GM18867 (cell line): ENCODE data around the gene MAP4K2.

Experiments used
- ATAC-seq: cut with Tn5 transposase; IDR thresholded peaks from one replicate; pipeline ENCODE4 v1.9.1; 2021; ENCODE audit warnings: mild to moderate bottlenecking, moderate library complexity; ENCODE audit not compliant: unreplicated experiment

The MAP4K2 gene

DNA sequence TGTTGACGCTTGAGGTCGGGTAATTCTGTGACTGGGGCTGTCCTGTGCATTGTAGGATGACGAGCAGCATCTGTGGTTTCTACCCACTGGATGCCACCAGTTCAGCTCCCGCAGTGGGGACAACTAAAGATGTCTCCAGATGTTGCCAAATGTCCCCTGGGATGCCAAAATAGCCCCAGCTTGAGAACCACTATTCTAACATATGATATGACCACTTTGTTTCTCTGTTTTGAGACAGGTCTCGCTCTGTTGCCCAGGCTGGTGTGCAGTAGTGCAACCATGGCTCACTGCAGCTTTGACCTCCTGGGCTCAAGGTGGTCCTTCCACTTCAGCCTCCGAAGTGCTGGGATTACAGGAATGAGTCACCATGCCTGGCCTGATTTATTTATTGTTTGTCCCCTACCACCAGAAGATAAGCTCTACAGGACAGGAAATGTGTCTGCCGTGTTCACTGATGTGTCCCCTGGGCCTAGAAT is 11.7 kb upstream of the MAP4K2 start:
- peak; percentile 54 for ATAC-seq

DNA sequence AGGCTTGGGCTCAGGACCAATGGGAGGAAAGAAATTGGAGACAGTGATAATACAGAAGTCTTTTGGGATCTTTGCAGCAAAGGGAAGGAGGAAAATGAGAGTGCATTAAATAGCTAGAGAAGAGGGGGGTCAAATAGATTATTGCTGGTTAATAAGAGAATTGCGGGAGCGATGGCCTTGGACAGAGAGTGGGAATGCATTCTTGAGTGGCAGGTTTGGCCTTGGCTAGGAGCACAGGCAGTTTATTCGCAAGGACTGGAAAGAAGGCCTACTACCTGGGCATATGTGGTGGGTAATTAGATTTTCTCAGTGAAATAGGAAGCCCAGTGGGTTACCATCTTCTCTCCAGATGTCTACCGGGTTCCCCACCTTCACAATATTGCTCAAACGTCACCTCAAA is 10.8 kb upstream of the MAP4K2 start:
- ATAC-seq, result no peak

DNA sequence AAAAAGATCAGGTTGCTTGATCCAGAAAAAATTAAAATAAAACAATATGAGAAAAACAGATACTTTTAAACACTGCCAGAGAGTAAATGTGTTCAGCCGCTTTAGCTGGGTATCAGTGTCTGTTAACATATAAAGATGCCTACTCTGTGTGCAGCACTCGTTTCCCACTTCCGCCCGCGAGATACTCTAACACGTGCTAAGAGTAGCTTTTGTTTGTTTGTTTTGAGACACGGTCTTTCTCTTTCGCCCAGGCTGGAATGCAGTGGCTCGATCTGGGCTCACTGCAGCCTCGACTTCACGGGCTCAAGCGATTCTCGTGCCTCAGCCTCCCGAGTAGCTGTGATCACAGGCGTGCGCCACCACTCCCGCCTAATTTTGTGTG is 7.9 kb upstream of the MAP4K2 start:
- ATAC-seq, result no peak

DNA sequence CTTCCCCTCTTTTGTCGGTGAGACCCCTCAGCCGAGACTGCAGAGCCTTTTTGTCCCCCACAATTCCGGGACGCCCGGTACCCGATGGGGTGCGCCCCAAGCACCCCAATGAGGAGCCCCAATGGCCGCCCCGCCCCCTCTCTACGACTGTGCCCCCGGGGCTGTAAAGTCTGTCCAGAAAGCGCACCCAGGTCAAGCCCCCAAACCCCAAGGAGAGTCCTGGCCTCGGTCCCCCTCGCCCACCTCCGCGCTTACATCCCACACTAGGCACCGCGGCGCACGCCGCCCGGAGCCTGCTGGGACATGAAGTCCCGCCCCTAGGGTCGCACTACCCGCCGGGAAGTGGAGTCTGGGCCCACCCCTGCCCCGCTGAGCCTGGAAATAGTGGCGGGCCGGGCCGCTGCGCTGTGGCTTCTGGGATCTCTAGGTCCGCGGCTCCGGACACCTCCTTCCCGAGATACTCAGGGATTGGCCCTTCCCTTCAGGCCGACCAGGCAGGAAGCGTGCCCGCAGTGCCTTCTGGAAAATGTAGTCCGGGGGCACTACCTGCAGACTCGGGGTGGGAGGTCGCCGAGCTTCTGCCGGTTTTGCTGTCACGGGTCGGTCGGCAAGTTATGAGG is 7.4 kb upstream of the MAP4K2 start, which contains the start of gene MEN1:
Gene MEN1, minus strand, starts transcription at position 281 of the 620 bp plus-strand sequence. CDS start 442 bp downstream, outside the sequence.
- ATAC-seq, result peak; percentile 60

DNA sequence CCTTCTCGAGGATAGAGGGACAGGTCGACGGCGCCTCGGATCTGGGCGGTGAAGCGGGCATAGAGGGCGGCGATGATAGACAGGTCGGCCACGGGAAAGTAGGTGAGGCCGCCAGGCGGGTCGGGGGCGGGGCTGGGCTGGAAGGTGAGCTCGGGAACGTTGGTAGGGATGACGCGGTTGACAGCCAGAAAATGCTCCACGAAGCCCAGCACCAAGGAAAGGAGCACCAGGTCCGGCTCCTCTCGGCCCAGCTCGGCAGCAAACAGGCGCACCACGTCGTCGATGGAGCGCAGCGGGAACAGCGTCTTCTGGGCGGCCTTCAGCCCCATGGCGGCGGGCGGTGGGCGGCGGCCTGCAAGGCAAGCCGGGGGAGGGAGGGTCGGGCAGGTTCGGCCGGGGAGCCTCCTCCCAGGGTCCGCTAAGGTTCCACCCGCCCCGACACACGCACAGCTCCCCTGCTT is 6.8 kb upstream of the MAP4K2 start:
- peak; percentile 7 for ATAC-seq

DNA sequence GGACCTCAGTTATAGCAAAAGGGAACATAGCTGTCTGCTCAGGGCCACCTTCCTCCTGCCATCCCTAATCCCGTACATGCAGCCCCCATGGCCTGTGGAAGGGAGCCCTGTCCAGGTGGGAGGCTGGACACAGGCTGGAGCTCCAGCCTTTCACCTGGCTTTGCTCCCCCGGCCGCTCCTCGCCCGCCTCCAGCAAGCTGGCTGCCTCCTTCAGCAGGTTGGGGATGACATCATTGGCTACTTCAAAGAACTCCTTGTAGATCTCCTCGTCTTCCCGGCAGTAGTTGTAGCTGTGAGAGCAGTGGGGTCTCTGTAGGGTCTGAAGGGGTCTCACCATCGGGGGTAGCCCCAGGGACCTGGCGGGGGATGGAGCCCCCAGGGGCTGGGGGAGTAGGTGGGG is 2.5 kb upstream of the MAP4K2 start:
- no peak for ATAC-seq

GRCh38 chr11:64804346-64805210 is 1.6 kb upstream of the MAP4K2 start:
- no peak for ATAC-seq

DNA sequence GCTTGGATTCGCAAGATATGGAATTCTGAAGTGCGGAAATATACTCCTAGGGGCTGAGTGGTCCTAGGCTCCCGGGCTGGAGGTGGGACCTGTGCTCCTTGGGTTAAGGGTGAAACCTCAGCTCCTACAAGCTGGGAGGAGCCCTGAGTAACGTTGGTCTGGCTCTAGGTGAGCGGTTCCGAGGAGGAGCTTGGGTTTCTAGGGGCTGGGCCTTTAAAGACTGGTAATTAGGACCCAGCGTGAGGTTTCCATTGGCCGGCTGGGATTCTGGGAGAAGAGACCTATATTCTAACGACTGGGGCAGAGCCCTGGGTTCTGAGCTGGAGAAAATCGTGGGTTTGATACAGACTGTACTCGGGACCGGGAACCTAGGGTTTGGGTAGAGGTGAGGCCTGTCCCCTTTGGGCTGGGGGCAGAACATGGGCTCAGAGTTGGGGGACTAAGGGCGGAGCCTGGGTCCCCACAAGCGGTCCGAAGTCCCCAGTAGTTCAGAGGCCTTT is 882 bp upstream of the MAP4K2 start:
- no peak for ATAC-seq

DNA sequence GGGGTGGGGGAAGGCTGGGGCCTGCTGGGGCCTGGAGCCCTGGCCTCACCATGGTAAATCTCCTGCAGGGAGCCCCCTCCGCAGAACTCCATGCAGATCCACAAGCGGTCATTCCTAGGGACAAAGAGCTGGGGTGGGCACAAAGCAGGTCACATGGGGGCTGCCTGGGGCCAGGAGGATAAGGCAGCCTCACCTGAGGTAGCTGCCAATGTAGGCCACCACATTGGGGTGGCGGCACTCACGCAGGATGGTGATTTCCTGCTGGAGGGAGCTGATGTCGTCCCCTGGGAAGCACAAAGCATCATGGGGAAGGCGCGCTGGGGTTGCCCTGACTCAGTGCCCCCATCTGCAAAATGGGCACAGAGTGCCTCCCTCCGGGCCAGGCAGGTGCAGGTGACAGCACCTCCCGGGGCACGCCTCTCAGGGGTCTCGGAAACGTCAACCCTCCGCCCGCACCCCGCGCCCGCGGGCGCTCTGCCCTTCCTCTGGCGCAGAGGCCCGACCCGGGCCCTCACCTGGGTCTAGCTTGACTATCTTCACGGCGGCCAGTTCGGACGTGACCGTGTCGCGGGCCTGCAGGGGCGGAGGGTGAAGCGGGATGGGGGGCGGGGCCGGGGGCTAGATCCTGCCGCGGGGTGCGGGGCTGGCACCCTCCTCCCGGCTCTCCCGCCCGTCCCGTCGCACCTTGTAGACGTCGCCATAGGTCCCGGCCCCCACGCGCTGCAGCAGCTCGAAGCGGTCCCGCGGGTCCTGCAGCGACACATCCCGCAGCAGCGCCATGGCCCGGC is 450 bp downstream of the MAP4K2 start:
- peak; percentile 21 for ATAC-seq

- ATAC-seq, result no peak
These were observed 1.2 kb downstream of the MAP4K2 start for GRCh38 chr11:64801561-64802369.

- no peak for ATAC-seq
These were observed 1.9 kb downstream of the MAP4K2 start for GRCh38 chr11:64801158-64801464.

DNA sequence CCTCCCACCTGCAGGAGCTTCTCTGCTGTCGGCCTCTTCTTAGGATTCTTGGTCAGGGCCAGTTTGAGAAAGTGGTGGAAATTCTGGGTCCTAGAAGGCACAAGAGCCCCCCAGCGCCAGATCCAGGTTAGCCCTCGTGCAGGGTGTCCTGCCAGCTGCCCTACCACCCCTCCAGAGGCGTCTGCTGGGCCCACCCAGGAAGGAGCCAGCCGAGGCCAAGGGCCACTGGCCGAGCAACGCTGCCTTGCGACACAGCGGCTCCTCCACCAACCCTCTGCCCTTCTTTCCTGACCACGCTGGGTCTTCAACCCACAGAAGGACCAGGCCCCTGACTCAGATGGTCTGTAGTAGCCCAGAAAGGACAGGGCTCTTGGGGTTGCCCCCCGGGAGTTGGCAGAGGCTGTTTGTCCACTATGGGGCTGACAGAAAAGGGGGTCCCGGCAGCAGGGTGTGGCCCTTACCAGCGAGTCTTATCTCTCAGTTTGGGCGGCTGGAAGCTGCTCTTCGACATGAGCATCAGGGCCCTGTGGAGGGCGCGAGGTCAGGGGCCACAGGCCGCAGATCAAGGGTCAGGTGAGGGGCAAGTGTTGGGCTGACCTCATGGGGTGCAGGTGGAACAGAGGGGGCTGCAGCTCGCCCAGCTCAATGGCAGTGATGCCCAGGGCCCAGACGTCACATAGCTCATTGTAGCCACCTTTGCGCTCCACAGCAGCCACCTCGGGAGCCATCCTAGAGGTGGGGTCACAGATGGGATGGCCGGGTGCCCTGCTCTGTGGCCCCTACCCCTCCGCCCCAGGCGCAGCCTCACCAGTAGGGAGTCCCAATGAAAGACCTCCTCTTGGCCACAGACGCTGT is 2.5 kb downstream of the MAP4K2 start:
- ATAC-seq, result no peak

GRCh38 chr11:64799623-64800302 is 3.3 kb downstream of the MAP4K2 start:
- ATAC-seq, result no peak

GRCh38 chr11:64799256-64799622 is 3.8 kb downstream of the MAP4K2 start:
- ATAC-seq, result no peak

- no peak for ATAC-seq
These were observed 6.1 kb downstream of the MAP4K2 start for GRCh38 chr11:64796757-64797541.

GRCh38 chr11:64796047-64796756 is 6.8 kb downstream of the MAP4K2 start:
- ATAC-seq, result no peak

DNA sequence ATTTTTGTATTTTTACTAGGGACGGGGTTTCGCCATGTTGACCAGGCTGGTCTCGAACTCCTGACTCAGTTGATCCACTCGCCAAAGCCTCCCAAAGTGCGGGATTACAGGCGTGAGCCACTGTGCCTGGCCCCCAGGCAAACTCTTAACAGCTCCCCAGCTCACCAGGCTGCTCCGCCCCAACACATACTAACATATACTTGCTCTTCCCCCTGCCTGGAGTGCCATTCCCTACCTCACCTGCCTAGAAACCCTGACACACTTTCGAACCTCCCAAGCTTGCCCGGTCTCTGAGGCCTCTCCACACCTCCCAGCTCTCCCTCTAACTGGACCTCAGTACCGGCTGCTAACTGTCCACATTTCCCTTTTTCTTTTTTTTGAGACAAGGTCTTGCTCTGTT is 8.5 kb downstream of the MAP4K2 start:
- no peak for ATAC-seq
